AG08396 (cell line): ENCODE data around the gene SRP68.
A peak's percentile ranks its signal among the peaks of the same experiment; 100 is the strongest.

Experiments used
- DNase-seq: peaks from one replicate; pipeline ENCODE4 v3.0.0; 2012; ENCODE audit warnings: low spot score, mixed read lengths

SRP68 gene

GRCh38 chr17:76017481-76018339 lies 54.6 kb downstream of the SRP68 start:
- DNase-seq: no peak

DNA sequence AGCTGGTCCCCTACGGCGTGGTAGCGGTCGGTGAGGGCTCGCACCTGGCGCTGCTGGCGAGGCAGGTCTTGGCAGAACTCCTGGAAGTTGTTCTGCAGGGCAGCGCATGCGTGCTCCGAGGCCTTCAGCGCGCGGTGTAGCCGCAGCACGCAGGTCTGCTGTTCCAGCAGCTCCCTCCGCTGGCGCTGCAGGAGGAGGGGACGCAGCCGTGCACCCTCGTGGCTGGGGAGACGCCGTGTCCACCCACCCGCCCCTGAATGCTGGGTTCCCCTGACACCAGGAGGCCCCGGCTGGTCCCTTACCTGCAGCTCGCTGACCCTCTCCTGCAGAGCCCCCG lies 57.4 kb downstream of the SRP68 start:
- DNase-seq: no peak

DNA sequence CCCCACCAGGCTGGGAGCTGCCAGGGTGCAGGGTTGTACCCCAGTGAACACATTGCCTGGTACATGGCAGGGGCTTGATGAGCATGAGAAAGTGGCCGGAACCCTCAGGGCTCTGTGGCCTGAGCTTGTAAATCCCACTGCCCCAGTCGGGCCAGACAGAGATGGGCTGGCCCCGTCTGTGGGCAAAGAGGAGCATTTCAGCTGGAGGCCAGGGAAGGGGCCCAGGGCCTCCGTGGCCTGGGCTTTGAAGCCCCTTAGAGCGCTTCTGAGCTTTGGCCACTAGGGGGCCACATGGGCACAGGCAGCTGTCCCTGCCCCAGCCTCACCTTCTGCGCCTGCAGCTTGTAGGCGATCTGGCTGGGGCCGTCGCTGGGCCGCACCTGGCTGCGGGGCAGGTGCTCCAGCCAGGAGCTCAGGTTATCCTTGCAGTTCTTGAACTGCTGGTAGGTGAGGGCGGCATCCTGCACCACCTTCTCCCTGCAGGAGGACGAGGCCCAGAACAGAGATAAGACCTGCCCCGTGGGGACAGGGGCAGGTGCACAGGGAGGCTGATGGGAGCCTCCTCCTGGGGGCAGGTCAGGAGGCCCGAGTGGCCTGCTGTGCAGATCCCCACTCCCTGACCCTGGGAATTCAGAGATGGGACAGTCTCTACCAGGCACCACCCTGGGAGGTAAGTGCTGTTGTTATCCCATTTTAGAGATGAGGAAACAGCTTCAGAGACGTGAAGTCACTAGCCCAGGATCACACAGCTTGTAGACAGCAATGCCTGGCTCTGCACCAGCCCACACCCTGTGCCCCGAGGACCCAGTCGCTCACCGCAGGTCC lies 58.0 kb downstream of the SRP68 start:
- peak; percentile 90 for DNase-seq

- DNase-seq: no peak
Measured at GRCh38 chr17:76013377-76013932, 58.9 kb downstream of the SRP68 start.

- DNase-seq: no peak
Measured at GRCh38 chr17:76011951-76012350, 60.4 kb downstream of the SRP68 start.

- no peak for DNase-seq
Measured at GRCh38 chr17:76009969-76010661, 62.2 kb downstream of the SRP68 start.

- no peak for DNase-seq
Measured at GRCh38 chr17:76009447-76009846, 62.9 kb downstream of the SRP68 start.

- DNase-seq: no peak
Measured at GRCh38 chr17:76008630-76009425, 63.5 kb downstream of the SRP68 start.

DNA sequence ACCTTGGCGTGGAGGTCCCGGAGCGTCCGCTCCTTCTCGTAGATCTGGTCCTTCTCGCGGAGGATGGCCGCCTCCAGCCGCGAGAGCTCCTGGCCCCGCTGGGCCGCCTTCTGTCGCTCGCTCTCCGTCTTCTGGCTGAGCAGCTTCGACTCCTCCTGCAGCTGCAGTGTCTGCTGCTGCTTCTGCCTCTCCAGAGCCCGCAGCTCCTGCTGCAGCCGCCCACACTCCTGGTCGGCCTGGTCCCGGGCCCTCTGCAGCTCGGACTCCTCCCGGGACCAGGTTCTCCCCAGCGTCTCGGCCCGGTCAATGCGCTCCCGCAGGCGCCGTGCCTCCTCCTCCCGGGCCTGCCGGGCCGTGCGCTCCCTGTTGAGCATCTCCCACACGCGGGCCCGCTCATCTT lies 64.1 kb downstream of the SRP68 start:
- DNase-seq: no peak

GRCh38 chr17:76007850-76008165 lies 64.5 kb downstream of the SRP68 start:
- DNase-seq: no peak

GRCh38 chr17:76007131-76007849 lies 65.0 kb downstream of the SRP68 start:
- no peak for DNase-seq

- peak; percentile 85 for DNase-seq
Measured at GRCh38 chr17:76005263-76006149, 66.8 kb downstream of the SRP68 start.

DNA sequence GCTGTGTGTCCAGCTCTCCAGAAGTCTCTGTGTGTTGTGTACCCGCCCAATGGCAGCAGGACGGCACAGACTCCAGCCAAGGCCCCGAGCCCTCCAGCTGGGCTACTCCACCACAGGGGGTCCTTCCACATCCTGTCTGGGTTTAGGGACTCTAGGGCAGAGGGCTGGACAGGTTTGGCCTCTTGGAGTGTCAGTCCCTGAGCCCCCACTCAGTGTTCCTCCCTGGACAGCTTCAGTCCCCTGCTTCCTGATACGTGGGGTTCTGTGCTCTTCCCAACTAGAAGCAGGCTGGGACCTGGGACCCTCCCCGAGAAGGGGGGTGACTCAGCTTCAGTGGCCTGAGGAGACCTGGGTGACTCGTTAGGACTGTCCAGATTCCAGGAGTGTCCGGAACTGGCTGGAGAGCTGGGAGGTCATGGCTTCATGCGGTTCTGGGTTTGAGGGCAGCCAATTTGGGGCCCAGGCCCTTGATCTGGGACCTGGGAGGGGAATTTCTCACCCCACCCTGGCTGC lies 67.5 kb downstream of the SRP68 start:
- no peak for DNase-seq

DNA sequence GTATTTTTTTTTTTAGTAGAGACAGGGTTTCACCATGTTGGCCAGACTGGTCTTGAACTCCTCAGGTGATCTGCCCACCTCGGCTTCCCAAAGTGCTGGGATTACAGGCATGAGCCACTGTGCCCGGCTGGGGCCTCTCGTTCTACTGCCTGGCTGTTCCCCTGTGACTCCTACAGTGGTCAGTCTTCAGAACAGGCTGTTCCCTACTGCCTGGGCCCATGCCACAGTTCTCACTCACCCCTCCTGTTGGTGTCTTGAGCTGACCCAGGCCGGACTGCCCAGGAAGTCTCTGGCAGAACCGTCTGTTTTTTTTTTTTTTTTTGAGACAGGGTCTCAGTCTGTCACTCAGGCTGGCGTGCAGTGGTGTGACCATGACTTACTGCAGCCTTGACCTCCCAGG lies 68.4 kb downstream of the SRP68 start:
- DNase-seq: no peak

GRCh38 chr17:76002100-76002499 lies 70.2 kb downstream of the SRP68 start:
- DNase-seq: no peak

- DNase-seq: no peak
Measured at GRCh38 chr17:76000755-76001521, 71.4 kb downstream of the SRP68 start, which contains the start of gene CDK3. Gene CDK3, plus strand, starts transcription at chr17:76000855. Its CDS starts 571 bp downstream, at chr17:76001426.

- DNase-seq: peak; percentile 89
Measured at GRCh38 chr17:76000016-76000754, 72.1 kb downstream of the SRP68 start.

DNA sequence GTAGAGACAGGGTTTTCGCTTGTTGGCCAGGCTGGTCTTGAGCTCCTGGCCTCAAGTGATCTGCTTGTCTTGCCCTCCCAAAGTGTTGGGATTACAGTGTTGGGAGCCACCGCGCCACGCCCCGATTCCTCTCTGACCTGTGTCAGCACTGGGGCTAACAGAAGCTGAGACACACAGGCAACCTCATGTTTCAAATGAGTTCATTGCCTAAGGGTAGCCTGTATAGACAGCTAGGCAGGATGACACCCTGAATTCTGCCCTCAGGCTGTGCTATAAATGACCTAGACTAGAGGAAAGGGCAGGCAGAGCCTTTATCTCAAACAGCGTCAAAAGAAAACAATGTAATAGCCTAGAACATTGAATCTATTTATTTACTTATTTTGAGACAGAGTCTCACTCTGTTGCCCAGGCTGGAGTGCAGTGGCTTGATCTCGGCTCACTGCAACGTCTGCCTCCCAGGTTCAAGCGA lies 74.0 kb downstream of the SRP68 start:
- no peak for DNase-seq
